ENCODE results near the gene SPHK1.

The SPHK1 gene

GRCh38 chr17:76354317-76354729 is 30.1 kb upstream of the SPHK1 start:
- TF ChIP-seq TEAD4 (IDR thresholded peaks at IDR 0.05) (no peak), EGR1 (IDR thresholded peaks at IDR 0.05) (no peak), RAD21 (IDR thresholded peaks at IDR 0.05; ENCODE audit: low read depth) (no peak), REST (IDR thresholded peaks at IDR 0.05; ENCODE audit: low read depth) (no peak), ZBTB7A (IDR thresholded peaks at IDR 0.05; ENCODE audit: low read depth) (peak; percentile 64; the same call in 1 of the 2 replicates), CREB1 (IDR thresholded peaks at IDR 0.05; ENCODE audit: low read depth) (no peak), FOXM1 (IDR thresholded peaks at IDR 0.05; ENCODE audit: borderline replicate concordance, low read depth) (no peak), USF1 (IDR thresholded peaks at IDR 0.05) (no peak)

- TF ChIP-seq ZBTB7A (IDR thresholded peaks at IDR 0.05; ENCODE audit: low read depth) (no peak), MAX (IDR thresholded peaks at IDR 0.05) (no peak), CREB1 (IDR thresholded peaks at IDR 0.05; ENCODE audit: low read depth) (no peak), EGR1 (IDR thresholded peaks at IDR 0.05) (no peak), TEAD4 (IDR thresholded peaks at IDR 0.05) (no peak), NFIC (IDR thresholded peaks at IDR 0.05) (no peak), CEBPB (IDR thresholded peaks at IDR 0.05) (no peak), USF1 (IDR thresholded peaks at IDR 0.05) (no peak), RAD21 (IDR thresholded peaks at IDR 0.05; ENCODE audit: low read depth) (no peak), YY1 (IDR thresholded peaks at IDR 0.05; ENCODE audit: low read depth) (no peak), REST (IDR thresholded peaks at IDR 0.05; ENCODE audit: low read depth) (no peak)
These were observed 29.6 kb upstream of the SPHK1 start for GRCh38 chr17:76354747-76355310.

GRCh38 chr17:76356803-76357456 is 27.5 kb upstream of the SPHK1 start:
- no peak for TF ChIP-seq FOXM1 (IDR thresholded peaks at IDR 0.05; ENCODE audit: borderline replicate concordance, low read depth)
- no peak for TF ChIP-seq CEBPB (IDR thresholded peaks at IDR 0.05)
- no peak for TF ChIP-seq EP300 (IDR thresholded peaks at IDR 0.05; ENCODE audit: borderline replicate concordance)
- no peak for TF ChIP-seq RAD21 (IDR thresholded peaks at IDR 0.05; ENCODE audit: low read depth)

- TF ChIP-seq TAF1 (IDR thresholded peaks at IDR 0.05; ENCODE audit: low read depth) (no peak), REST (IDR thresholded peaks at IDR 0.05; ENCODE audit: low read depth) (no peak), RAD21 (IDR thresholded peaks at IDR 0.05; ENCODE audit: low read depth) (no peak), TEAD4 (IDR thresholded peaks at IDR 0.05) (no peak), NFIC (IDR thresholded peaks at IDR 0.05) (no peak)
These were observed 26.7 kb upstream of the SPHK1 start for GRCh38 chr17:76357597-76358158.

- TF ChIP-seq CEBPB (IDR thresholded peaks at IDR 0.05) (no peak), EP300 (IDR thresholded peaks at IDR 0.05; ENCODE audit: borderline replicate concordance) (no peak), CREB1 (IDR thresholded peaks at IDR 0.05; ENCODE audit: low read depth) (no peak), TCF12 (IDR thresholded peaks at IDR 0.05; ENCODE audit: low read depth) (no peak), REST (IDR thresholded peaks at IDR 0.05; ENCODE audit: low read depth) (no peak), TAF1 (IDR thresholded peaks at IDR 0.05; ENCODE audit: low read depth) (no peak), EGR1 (IDR thresholded peaks at IDR 0.05) (no peak)
These were observed 25.0 kb upstream of the SPHK1 start for GRCh38 chr17:76359375-76359774.

Data from Ishikawa (cell line).